Measurements from ENCODE around the gene ARHGAP15. TPM values are rescaled to one million over a fixed set of nuclear protein-coding genes. Genes with fewer than 3 reads are reported as not detected.

ARHGAP15 gene
- polyA plus RNA-seq, 2 donors, result 0.69 to 1.1 TPM

GRCh38 chr2:143252138-143252907 lies 123.1 kb downstream of the ARHGAP15 start:
- 79 to 87% methylated on average over 5 of the region's 5 CpGs for WGBS, 2 donors
- H3K27me3 ChIP-seq (ENCODE audit: control insufficient read depth in 1 of 2, insufficient read depth in 2 of 2, low read length in 2 of 2), result no peaks in the 10 kb centered on the region
- H3K9me3 ChIP-seq (ENCODE audit: control insufficient read depth in 2 of 2, insufficient read depth in 1 of 2, low read depth in 1 of 2, low read length in 1 of 2), result no peaks in the 10 kb centered on the region
- H3K4me3 ChIP-seq (ENCODE audit: low read depth in 1 of 2, low read length in 2 of 2), result no peak overlapping the region
- no peaks in the 10 kb centered on the region for H3K36me3 ChIP-seq (ENCODE audit: control insufficient read depth in 2 of 2, insufficient read depth in 2 of 2, low read length in 1 of 2)
- no peaks in the 10 kb centered on the region for H3K4me1 ChIP-seq (ENCODE audit: control insufficient read depth in 2 of 2, insufficient read depth in 2 of 2, low read length in 1 of 2)
- H3K27ac ChIP-seq (ENCODE audit: low read depth in 2 of 2, low read length in 1 of 2), result no peak overlapping the region

GRCh38 chr2:143254110-143254509 lies 124.9 kb downstream of the ARHGAP15 start:
- Histone ChIP-seq H3K27me3 (ENCODE audit: control insufficient read depth in 1 of 2, insufficient read depth in 2 of 2, low read length in 2 of 2) (no peaks in the 10 kb centered on the region), H3K4me3 (ENCODE audit: low read depth in 1 of 2, low read length in 2 of 2) (no peak overlapping the region), H3K27ac (ENCODE audit: low read depth in 2 of 2, low read length in 1 of 2) (no peak overlapping the region), H3K9me3 (ENCODE audit: control insufficient read depth in 2 of 2, insufficient read depth in 1 of 2, low read depth in 1 of 2, low read length in 1 of 2) (no peaks in the 10 kb centered on the region), H3K4me1 (ENCODE audit: control insufficient read depth in 2 of 2, insufficient read depth in 2 of 2, low read length in 1 of 2) (no peaks in the 10 kb centered on the region), H3K36me3 (ENCODE audit: control insufficient read depth in 2 of 2, insufficient read depth in 2 of 2, low read length in 1 of 2) (no peaks in the 10 kb centered on the region)
- 38 to 60% methylated on average over 1 of the region's 1 CpG for WGBS, 2 donors

DNA sequence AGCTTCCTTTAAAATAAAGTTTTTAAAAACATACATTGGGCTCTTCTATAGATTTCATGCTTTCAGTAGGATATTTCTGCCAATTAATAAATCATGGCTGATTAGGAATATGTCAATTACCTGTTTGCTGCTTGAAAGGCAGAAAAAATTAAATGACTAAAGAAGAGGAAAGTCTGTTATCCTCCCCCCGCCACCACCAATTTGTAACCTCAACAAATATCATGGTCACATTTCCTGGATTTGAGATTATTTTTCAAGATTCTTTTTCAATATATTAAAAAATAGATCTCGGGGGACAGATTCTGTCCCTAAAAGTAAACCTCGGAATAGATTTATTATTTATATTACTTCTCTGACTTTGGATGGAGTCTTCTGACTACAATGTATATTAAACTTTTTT lies 125.9 kb downstream of the ARHGAP15 start:
- no peaks in the 10 kb centered on the region for H3K4me1 ChIP-seq (ENCODE audit: control insufficient read depth in 2 of 2, insufficient read depth in 2 of 2, low read length in 1 of 2)
- WGBS, 2 donors, result 75 to 80% methylated on average over 3 of the region's 3 CpGs

DNA sequence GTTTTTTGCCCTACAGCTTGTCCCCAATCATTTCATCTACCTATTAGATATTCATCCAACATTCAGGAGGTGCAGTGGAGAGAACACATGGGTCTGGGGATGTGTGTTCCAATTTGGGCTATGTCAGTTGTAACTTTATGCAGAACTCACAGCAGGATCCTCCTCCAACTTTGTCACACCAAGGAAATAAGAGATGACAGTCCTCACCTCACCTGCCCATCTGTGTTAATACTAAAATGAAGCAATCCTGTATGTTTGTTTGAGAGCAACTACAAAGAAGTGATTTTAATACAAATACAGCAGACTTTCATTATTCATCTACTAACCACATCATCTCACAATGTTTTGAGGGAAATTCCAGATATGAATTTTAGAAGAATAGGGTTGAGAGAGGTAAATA lies 126.7 kb downstream of the ARHGAP15 start:
- Histone ChIP-seq H3K27ac (ENCODE audit: low read depth in 2 of 2, low read length in 1 of 2) (no peak overlapping the region), H3K27me3 (ENCODE audit: control insufficient read depth in 1 of 2, insufficient read depth in 2 of 2, low read length in 2 of 2) (no peaks in the 10 kb centered on the region), H3K9me3 (ENCODE audit: control insufficient read depth in 2 of 2, insufficient read depth in 1 of 2, low read depth in 1 of 2, low read length in 1 of 2) (no peaks in the 10 kb centered on the region), H3K4me3 (ENCODE audit: low read depth in 1 of 2, low read length in 2 of 2) (no peak overlapping the region), H3K36me3 (ENCODE audit: control insufficient read depth in 2 of 2, insufficient read depth in 2 of 2, low read length in 1 of 2) (no peaks in the 10 kb centered on the region), H3K4me1 (ENCODE audit: control insufficient read depth in 2 of 2, insufficient read depth in 2 of 2, low read length in 1 of 2) (no peaks in the 10 kb centered on the region)

More for the DNA sequence above, 125.9 kb downstream of the ARHGAP15 start:
- no peaks in the 10 kb centered on the region for H3K36me3 ChIP-seq (ENCODE audit: control insufficient read depth in 2 of 2, insufficient read depth in 2 of 2, low read length in 1 of 2)
- no peaks in the 10 kb centered on the region for H3K27me3 ChIP-seq (ENCODE audit: control insufficient read depth in 1 of 2, insufficient read depth in 2 of 2, low read length in 2 of 2)
- H3K27ac ChIP-seq (ENCODE audit: low read depth in 2 of 2, low read length in 1 of 2), result no peak overlapping the region
- H3K4me3 ChIP-seq (ENCODE audit: low read depth in 1 of 2, low read length in 2 of 2), result no peak overlapping the region
- no peaks in the 10 kb centered on the region for H3K9me3 ChIP-seq (ENCODE audit: control insufficient read depth in 2 of 2, insufficient read depth in 1 of 2, low read depth in 1 of 2, low read length in 1 of 2)

- H3K4me1 ChIP-seq (ENCODE audit: control insufficient read depth in 2 of 2, insufficient read depth in 2 of 2, low read length in 1 of 2), result no peaks in the 10 kb centered on the region
- 64 to 73% methylated on average over 3 of the region's 3 CpGs for WGBS, 2 donors
- H3K36me3 ChIP-seq (ENCODE audit: control insufficient read depth in 2 of 2, insufficient read depth in 2 of 2, low read length in 1 of 2), result no peaks in the 10 kb centered on the region
- no peak overlapping the region for H3K27ac ChIP-seq (ENCODE audit: low read depth in 2 of 2, low read length in 1 of 2)
- H3K27me3 ChIP-seq (ENCODE audit: control insufficient read depth in 1 of 2, insufficient read depth in 2 of 2, low read length in 2 of 2), result no peaks in the 10 kb centered on the region
- H3K4me3 ChIP-seq (ENCODE audit: low read depth in 1 of 2, low read length in 2 of 2), result no peak overlapping the region
- H3K9me3 ChIP-seq (ENCODE audit: control insufficient read depth in 2 of 2, insufficient read depth in 1 of 2, low read depth in 1 of 2, low read length in 1 of 2), result no peaks in the 10 kb centered on the region
Measured at GRCh38 chr2:143258126-143258892, 129.1 kb downstream of the ARHGAP15 start.

- no peaks in the 10 kb centered on the region for H3K9me3 ChIP-seq (ENCODE audit: control insufficient read depth in 2 of 2, insufficient read depth in 1 of 2, low read depth in 1 of 2, low read length in 1 of 2)
- H3K27ac ChIP-seq (ENCODE audit: low read depth in 2 of 2, low read length in 1 of 2), result no peak overlapping the region
- WGBS, 2 donors, result 4 to 5% methylated on average over 5 of the region's 5 CpGs
- H3K36me3 ChIP-seq (ENCODE audit: control insufficient read depth in 2 of 2, insufficient read depth in 2 of 2, low read length in 1 of 2), result no peaks in the 10 kb centered on the region
- no peak overlapping the region for H3K4me3 ChIP-seq (ENCODE audit: low read depth in 1 of 2, low read length in 2 of 2)
- no peaks in the 10 kb centered on the region for H3K27me3 ChIP-seq (ENCODE audit: control insufficient read depth in 1 of 2, insufficient read depth in 2 of 2, low read length in 2 of 2)
- no peaks in the 10 kb centered on the region for H3K4me1 ChIP-seq (ENCODE audit: control insufficient read depth in 2 of 2, insufficient read depth in 2 of 2, low read length in 1 of 2)
Measured at GRCh38 chr2:143259368-143259958, 130.2 kb downstream of the ARHGAP15 start.

DNA sequence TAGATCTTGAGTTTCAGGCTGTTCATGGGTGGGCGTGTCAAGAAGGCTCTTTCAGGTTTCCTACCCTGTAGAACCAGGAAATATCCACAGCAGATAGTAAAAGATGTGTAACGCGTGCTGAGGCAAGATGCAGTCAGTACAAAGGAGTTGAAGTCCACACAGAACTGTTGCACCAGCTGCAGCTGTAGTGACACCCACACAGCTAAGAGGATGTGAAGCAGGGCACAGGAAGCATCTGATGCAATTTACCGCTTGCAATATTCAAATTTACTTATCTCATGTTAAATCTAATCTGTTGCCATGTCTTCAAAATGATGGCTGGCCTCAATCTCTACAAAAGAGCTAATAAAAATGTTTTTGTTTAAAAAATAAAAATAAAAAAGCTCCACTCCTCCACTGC lies 132.8 kb downstream of the ARHGAP15 start:
- no peaks in the 10 kb centered on the region for H3K27me3 ChIP-seq (ENCODE audit: control insufficient read depth in 1 of 2, insufficient read depth in 2 of 2, low read length in 2 of 2)
- H3K36me3 ChIP-seq (ENCODE audit: control insufficient read depth in 2 of 2, insufficient read depth in 2 of 2, low read length in 1 of 2), result no peaks in the 10 kb centered on the region
- no peaks in the 10 kb centered on the region for H3K4me1 ChIP-seq (ENCODE audit: control insufficient read depth in 2 of 2, insufficient read depth in 2 of 2, low read length in 1 of 2)
- H3K27ac ChIP-seq (ENCODE audit: low read depth in 2 of 2, low read length in 1 of 2), result no peak overlapping the region
- WGBS, 2 donors, result 57 to 67% methylated on average over 4 of the region's 4 CpGs
- H3K9me3 ChIP-seq (ENCODE audit: control insufficient read depth in 2 of 2, insufficient read depth in 1 of 2, low read depth in 1 of 2, low read length in 1 of 2), result no peaks in the 10 kb centered on the region
- H3K4me3 ChIP-seq (ENCODE audit: low read depth in 1 of 2, low read length in 2 of 2), result no peak overlapping the region

- no peak overlapping the region for H3K27ac ChIP-seq (ENCODE audit: low read depth in 2 of 2, low read length in 1 of 2)
- no peaks in the 10 kb centered on the region for H3K36me3 ChIP-seq (ENCODE audit: control insufficient read depth in 2 of 2, insufficient read depth in 2 of 2, low read length in 1 of 2)
- H3K4me3 ChIP-seq (ENCODE audit: low read depth in 1 of 2, low read length in 2 of 2), result no peak overlapping the region
- no peaks in the 10 kb centered on the region for H3K9me3 ChIP-seq (ENCODE audit: control insufficient read depth in 2 of 2, insufficient read depth in 1 of 2, low read depth in 1 of 2, low read length in 1 of 2)
- no peaks in the 10 kb centered on the region for H3K4me1 ChIP-seq (ENCODE audit: control insufficient read depth in 2 of 2, insufficient read depth in 2 of 2, low read length in 1 of 2)
- no peaks in the 10 kb centered on the region for H3K27me3 ChIP-seq (ENCODE audit: control insufficient read depth in 1 of 2, insufficient read depth in 2 of 2, low read length in 2 of 2)
- WGBS, 2 donors, result 84 to 86% methylated on average over 4 of the region's 4 CpGs
Measured at GRCh38 chr2:143262389-143262788, 133.2 kb downstream of the ARHGAP15 start.

DNA sequence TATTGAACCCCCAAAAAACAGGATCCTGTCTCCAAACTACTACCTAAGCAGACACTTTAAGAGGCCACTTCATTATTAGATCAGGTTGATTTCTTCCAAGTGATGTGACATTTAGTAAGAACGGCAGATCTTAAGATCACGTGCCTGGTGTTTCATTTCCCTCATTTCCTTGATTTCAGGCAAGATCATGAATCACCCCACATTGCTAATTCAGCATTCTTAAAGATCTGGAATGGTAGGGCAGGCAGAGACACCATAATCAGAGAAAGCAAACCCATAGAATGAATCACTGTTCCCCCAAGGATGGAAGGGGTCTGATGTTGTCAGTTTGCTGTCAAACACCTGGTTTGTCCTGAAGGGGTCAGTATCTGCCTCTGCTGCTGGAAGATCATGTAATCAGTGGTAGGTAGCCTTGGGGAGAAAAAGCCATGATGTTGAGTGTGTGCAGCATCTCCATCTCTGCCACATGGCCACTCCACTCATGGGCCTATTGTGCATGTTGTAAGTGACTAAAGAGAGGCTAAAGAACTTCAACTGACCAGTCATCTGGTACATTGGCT lies 133.9 kb downstream of the ARHGAP15 start:
- Histone ChIP-seq H3K4me3 (ENCODE audit: low read depth in 1 of 2, low read length in 2 of 2) (no peak overlapping the region), H3K4me1 (ENCODE audit: control insufficient read depth in 2 of 2, insufficient read depth in 2 of 2, low read length in 1 of 2) (no peaks in the 10 kb centered on the region), H3K9me3 (ENCODE audit: control insufficient read depth in 2 of 2, insufficient read depth in 1 of 2, low read depth in 1 of 2, low read length in 1 of 2) (no peaks in the 10 kb centered on the region), H3K36me3 (ENCODE audit: control insufficient read depth in 2 of 2, insufficient read depth in 2 of 2, low read length in 1 of 2) (no peaks in the 10 kb centered on the region), H3K27ac (ENCODE audit: low read depth in 2 of 2, low read length in 1 of 2) (no peak overlapping the region), H3K27me3 (ENCODE audit: control insufficient read depth in 1 of 2, insufficient read depth in 2 of 2, low read length in 2 of 2) (no peaks in the 10 kb centered on the region)
- WGBS, 2 donors, result 85 to 89% methylated on average over 2 of the region's 2 CpGs
